Stimulated activated CD8-positive, alpha-beta memory T cell treated with anti-CD3 and anti-CD28 coated beads, Interleukin-2, amount 100 ng/mL, for 1 hour (primary cell): Measurements from ENCODE around the gene MCTP1.
"Not testable (repeated sequence)": the region's sequence is repeated elsewhere in the genome, so short reads cannot be mapped to it uniquely, and the experiment has no call there.

Source experiments
- DNase-seq, 2 donors: peaks; one replicate each; pipeline ENCODE4 v3.0.0-alpha.2; 2020; ENCODE audit warnings: low read depth in 2 of 2

The MCTP1 gene

DNA sequence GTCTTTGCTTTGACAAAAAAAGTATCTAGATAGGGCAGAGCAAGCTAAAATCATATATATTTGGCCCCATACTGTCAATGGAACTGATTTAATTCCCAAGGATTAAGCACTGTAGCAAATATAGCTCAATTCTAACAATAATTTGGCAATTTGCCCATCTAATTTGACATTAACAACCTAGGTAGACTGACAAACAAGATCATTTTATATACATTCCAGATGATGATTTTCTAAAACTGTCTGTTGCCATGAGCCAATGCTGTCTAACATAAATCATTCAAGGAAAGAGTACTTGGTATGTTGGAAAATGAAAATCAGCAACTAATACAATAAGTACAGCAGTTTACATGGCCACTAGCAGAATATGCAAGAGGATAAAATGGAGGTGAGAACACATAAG lies 32.1 kb downstream of the MCTP1 start:
- no peak for DNase-seq

- DNase-seq = no peak
These were observed 33.7 kb downstream of the MCTP1 start for GRCh38 chr5:95251185-95251584.

- DNase-seq = no peak
These were observed 40.4 kb downstream of the MCTP1 start for GRCh38 chr5:95244479-95244878.

DNA sequence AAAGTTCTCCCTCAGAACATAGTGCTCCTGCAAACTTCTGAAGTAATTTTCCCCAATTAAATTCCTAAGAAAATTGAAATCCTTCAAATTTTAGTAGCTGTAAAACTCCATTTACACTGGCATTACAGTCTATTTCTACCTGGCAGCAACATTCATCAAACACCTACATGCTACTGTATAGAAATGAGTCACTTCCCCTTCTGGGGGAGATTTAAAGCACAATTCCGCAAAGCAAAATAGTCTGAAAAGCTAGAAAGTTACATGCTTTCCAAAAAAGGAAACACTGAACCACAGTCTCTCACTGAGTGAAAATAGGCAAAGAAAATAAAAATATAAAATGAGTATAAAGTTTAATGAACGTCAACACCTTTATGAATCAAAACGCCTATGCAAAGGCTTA lies 43.3 kb downstream of the MCTP1 start:
- no peak for DNase-seq

GRCh38 chr5:95241161-95241560 lies 43.7 kb downstream of the MCTP1 start:
- no peak for DNase-seq

DNA sequence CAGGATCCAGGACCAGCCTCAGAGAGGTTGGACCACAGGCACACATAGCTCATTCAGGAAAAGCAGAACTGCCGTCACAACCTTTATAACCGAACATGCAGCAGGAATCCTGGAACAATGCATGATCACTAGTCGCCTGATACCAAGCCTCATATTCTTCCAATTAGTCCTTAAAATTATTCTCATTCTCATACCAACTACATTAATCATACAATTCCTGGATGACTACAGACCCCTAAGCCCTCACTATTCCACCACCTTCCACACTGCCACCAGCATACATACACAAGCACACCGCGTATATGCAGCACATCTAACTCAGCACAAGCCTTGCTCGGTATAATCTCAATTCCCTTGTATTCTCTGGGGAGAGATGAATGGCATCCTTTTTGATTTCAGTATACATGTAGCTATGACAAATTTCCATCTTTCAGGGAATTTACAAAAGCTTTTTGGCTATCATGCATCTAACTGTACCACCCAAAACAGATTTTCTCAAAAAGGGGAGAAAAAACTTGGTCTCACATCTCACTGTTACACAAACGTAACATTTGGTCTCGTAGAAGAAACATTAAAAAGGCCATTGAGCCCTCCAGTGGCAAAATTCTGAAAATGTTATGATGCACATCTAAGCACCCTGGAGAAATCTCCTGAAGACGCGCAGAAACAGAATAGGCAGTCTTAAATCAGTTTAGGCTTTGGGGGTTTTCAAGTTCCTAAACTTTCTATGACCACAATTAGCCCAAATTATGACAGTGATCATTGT lies 46.2 kb downstream of the MCTP1 start:
- no peak for DNase-seq

DNA sequence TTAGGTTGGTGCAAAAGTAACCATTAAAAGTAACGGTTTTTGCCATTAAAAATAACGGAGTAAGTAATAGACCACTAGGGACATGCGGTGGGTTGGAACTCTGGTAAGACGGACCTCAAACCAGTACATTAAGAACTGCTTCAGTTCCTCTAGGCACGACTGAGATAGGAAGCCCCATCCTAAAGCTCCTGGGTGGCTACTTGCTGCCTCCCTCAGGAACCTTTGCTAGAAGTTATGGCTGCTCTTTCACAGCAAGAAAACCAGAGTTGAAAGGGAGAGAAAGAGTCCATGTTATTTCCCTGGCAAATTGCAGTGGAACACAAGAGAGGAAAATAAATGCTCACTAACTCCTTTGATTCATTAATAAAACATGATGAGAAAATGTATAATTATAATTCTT lies 47.6 kb downstream of the MCTP1 start:
- no peak for DNase-seq

DNA sequence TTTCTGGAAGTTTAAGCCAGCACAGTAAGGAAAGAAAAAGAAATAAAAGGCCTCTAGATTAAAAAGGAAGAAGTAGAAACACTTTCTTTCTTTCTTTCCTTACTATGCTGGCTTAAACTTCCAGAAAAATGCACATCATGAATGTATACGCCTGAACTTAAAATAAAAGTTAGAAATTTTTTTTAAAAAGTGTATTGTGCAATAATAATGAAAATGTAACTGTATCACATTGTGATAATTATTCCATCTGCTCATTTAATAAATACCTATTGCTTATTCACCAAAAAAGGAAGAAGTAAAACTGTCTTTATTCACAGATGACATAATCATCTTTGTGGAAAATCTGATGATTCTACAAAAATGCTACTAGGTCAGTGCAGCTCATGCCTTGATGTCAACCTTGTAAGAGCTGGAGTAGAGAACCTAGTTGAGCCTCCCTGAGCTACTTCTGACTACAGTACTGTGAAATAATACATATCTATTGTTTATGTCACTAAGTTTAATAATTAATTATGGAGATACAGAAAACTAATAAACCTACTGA lies 49.4 kb downstream of the MCTP1 start:
- no peak for DNase-seq

DNA sequence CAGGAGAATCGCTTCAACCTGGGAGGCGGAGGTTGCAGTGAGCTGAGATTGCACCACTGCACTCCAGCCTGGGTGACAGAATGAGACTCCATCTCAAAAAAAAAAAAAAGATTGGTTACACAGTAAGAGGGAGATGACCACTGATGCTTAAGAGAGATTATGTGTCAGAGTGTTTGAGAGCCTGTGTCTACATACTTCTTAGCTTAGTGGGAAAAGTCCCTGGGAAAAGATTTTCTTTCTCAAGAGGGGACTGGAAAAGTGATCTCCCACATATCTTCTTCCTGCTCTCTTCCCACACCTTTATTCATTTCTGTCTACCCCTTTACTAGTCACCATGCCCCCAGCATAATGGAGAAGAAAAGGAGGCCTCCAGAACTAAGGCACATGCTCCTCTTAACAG lies 55.2 kb downstream of the MCTP1 start:
- DNase-seq = no peak

GRCh38 chr5:95224701-95225459 lies 60.0 kb downstream of the MCTP1 start:
- DNase-seq = no peak

GRCh38 chr5:95223566-95224258 lies 61.2 kb downstream of the MCTP1 start:
- no peak for DNase-seq

DNA sequence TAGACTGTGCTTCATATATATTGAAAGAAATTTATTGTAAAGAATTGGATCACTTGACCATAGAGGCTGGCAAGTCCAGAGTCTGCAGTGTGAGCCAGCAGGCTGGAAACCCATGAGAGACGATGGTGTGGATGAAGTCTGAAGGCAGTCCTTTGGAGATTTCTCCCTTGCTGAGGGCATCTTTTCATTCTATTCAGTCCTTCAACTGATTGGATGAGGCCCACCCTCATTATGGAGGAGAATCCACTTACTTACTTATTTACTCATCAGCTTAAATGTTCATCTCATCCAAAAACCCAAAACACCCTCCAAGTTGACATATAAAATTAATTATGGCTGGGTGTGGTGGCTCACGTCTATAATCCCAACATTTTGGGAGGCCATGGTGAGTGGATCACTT lies 62.1 kb downstream of the MCTP1 start:
- DNase-seq = no peak

DNA sequence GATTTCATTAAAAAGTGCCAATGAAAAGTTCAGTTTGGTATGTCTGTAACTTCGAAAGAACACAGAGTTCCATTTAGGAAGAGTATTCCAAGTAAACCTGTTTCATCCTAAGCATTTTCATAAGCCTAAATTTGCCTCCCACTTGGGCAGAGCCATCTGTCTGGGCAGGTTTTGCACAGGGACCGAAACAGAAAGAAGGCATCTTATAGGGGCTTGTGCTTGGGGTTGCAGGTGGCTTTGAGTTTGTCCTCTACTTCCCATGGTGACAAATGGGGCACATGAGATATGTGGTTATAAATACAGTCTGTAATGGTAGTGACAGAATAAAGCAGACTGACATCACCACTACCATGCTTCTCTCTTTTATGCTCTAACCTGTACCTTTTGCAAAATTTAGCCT lies 63.7 kb downstream of the MCTP1 start:
- DNase-seq = no peak

- no peak for DNase-seq
These were observed 64.5 kb downstream of the MCTP1 start for GRCh38 chr5:95220381-95220780.

DNA sequence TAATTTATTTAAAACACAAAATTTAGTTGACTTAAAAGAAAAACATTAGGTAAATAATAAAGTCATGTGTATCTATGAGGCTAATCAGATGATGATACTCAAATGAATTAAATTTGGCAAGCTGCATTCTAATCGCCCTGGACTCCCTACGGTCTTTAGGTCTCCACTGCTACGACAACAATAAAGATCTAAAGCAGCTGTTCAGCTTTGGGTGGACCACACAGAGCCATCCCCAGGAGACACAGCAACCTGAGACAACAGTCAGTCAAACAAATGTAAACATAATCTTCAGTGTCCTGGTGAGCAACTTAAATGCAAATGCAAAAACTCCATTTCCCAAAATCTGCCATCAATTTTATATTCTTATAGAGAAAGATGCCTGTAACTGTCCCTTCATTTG lies 65.5 kb downstream of the MCTP1 start:
- no peak for DNase-seq

GRCh38 chr5:95217881-95218280 lies 67.0 kb downstream of the MCTP1 start:
- no peak for DNase-seq

- no peak for DNase-seq
These were observed 67.5 kb downstream of the MCTP1 start for GRCh38 chr5:95217351-95217750.

DNA sequence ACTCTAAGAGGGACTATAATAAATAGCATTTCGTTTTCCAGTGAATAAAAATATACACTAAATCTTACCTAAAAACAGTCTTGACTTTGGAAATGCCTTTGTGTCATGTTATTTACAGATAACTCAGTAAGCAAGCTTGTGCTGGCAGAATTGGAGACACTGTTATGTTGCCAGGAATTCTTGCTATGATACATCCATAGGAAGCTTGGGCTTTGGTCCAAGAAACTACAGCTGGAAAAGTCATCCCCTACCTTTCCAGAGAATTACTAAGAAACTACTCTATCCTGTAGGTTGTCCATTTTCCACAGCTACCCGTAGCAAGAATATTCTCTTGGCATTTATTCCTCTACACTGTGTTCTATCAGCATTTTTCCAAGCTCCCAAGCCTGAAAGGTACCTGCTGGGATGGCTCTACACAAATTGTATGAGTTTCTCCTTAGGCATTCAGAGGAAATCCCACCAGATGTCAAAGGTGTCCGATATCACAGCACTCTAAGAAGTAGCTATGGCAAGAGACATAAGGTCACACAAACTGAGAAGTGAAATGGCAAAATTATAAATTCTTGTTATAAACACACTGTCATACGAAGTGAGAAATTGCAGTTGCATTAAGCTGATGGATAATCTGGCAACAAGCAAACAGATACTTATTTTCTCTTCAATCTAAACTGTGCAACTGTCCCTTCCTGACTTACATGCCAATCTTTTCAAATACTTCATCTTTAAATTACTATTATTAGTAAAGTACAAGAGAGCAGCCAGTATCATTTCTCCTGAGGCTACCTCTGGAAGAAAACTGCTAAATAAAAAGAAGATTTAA lies 68.5 kb downstream of the MCTP1 start:
- DNase-seq = no peak

- not testable (repeated sequence) for DNase-seq
These were observed 77.1 kb downstream of the MCTP1 start for GRCh38 chr5:95207811-95208210.

- DNase-seq = no peak
These were observed 90.0 kb downstream of the MCTP1 start for GRCh38 chr5:95194856-95195255.

GRCh38 chr5:95191330-95191729 lies 93.6 kb downstream of the MCTP1 start:
- no peak for DNase-seq

DNA sequence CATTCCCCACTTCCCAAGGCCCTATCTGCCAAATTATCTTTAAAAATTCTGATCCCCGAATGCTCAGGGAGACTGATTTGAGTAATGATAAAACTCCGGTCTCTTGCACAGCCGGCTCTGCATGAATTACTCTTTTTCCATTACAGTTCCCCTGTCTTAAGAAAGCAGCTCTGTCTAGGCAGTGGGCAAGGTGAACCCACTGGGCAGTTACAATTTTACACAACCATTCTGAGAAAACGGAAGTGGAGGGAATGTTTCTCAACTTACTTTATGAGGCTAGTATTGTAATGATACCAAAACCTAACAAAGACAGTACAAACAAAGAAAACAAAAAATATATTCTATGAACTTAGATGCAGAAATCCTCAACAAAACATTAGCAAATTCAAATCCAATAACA lies 100.0 kb downstream of the MCTP1 start:
- no peak for DNase-seq
